SK-N-SH (cell line): ENCODE results near the gene LMF1. TPM values are rescaled to one million over a fixed set of nuclear protein-coding genes. Genes with fewer than 3 reads are reported as not detected.

Experiments used
- CTCF ChIA-PET: fragments of 300-600, 350-600 bp; formaldehyde crosslinking; extraction: SDS; loops from one replicate; lab custom pipeline; 2021; lab: Yijun Ruan, JAX
- POLR2A ChIA-PET: fragments of 350-600 bp; sonication (Branson Sonifier 250); formaldehyde crosslinking; extraction: SDS; loops from one replicate; lab custom pipeline; 2020; ENCODE audit warnings: antibody characterized with exemption, inconsistent platforms; lab: Yijun Ruan, JAX
- DNase-seq: peaks from one replicate; pipeline ENCODE4 v3.0.0; 2012
- H2AFZ ChIP-seq: fragments of 200-600 bp; sonication (generic); 2 replicates; pipeline ENCODE4 v1.8.1; 2016; ENCODE audit warnings: antibody characterized with exemption, mild to moderate bottlenecking, low read depth
- H3F3A ChIP-seq: fragments of 200-600 bp; sonication (generic); replicated peaks from 2 replicates; pipeline ENCODE3; 2016; ENCODE audit warnings: antibody characterized with exemption, mild to moderate bottlenecking; ENCODE audit not compliant: insufficient read depth
- H3K27ac ChIP-seq, 2 experiments: fragments of 200-500 bp in 1 of 2; fragments of 200-600 bp in 1 of 2; sonication (Bioruptor generic) in 1 of 2; sonication (generic), shearing (Covaris generic) in 1 of 2; 2 replicates each; pipeline versions ENCODE4 v1.5.1 to v1.6.1; 2014 to 2016; ENCODE audit warnings: low read depth in 2 of 2, inconsistent platforms in 1 of 2, low read length in 1 of 2, mild to moderate bottlenecking in 1 of 2, mixed read lengths in 1 of 2
- H3K27me3 ChIP-seq: fragments of 200-600 bp; sonication (generic), shearing (Covaris generic); 2 replicates; pipeline ENCODE4 v1.6.1; 2016; ENCODE audit warnings: mixed run types; ENCODE audit not compliant: insufficient read depth
- H3K36me3 ChIP-seq, 2 experiments: fragments of 200-500 bp in 1 of 2; fragments of 200-600 bp in 1 of 2; sonication (Bioruptor generic) in 1 of 2; sonication (generic) in 1 of 2; replicated peaks in 1 of 2; 2 replicates each; pipeline versions ENCODE3 to v1.5.1; 2014 to 2016; ENCODE audit warnings: low read length in 1 of 2, mild to moderate bottlenecking in 1 of 2; ENCODE audit not compliant: insufficient read depth in 2 of 2, control insufficient read depth in 1 of 2
- H3K4me1 ChIP-seq, 2 experiments: fragments of 200-500 bp in 1 of 2; fragments of 200-600 bp in 1 of 2; sonication (Bioruptor generic) in 1 of 2; sonication (generic), shearing (Covaris generic) in 1 of 2; 2 replicates each; pipeline versions ENCODE4 v1.5.1 to v1.6.1; 2014 to 2016; ENCODE audit warnings: low read depth in 1 of 2, low read length in 1 of 2, mixed run types in 1 of 2; ENCODE audit not compliant: insufficient read depth in 2 of 2, control insufficient read depth in 1 of 2
- H3K4me2 ChIP-seq: fragments of 200-600 bp; sonication (generic), shearing (Covaris generic); 2 replicates; pipeline ENCODE4 v1.6.1; 2017; ENCODE audit warnings: mixed run types
- H3K4me3 ChIP-seq, 2 experiments: fragments of 200-500 bp in 1 of 2; fragments of 200-600 bp in 1 of 2; sonication (Bioruptor generic) in 1 of 2; sonication (generic), shearing (Covaris generic) in 1 of 2; 2 replicates each; pipeline versions ENCODE4 v1.5.1 to v1.8.1; 2014 to 2016; ENCODE audit warnings: low read depth in 2 of 2, inconsistent platforms in 1 of 2, low read length in 1 of 2, mild to moderate bottlenecking in 1 of 2, mixed read lengths in 1 of 2, moderate library complexity in 1 of 2
- H3K79me2 ChIP-seq: fragments of 200-600 bp; sonication (generic); 2 replicates; pipeline ENCODE4 v1.8.1; 2017; ENCODE audit warnings: mild to moderate bottlenecking; ENCODE audit not compliant: insufficient read depth
- H3K9ac ChIP-seq: fragments of 200-600 bp; sonication (generic); 2 replicates; pipeline ENCODE4 v1.6.1; 2017; ENCODE audit warnings: mixed run types
- H3K9me2 ChIP-seq: fragments of 200-600 bp; sonication (generic); 2 replicates; pipeline ENCODE4 v1.6.1; 2017; ENCODE audit warnings: mixed run types
- H3K9me3 ChIP-seq: fragments of 200-600 bp; sonication (generic); 2 replicates; pipeline ENCODE4 v1.6.1; 2017; ENCODE audit warnings: mixed run types, mild to moderate bottlenecking, moderate library complexity
- H4K20me1 ChIP-seq: fragments of 200-600 bp; sonication (generic); 2 replicates; pipeline ENCODE4 v1.6.1; 2017; ENCODE audit warnings: mild to moderate bottlenecking, mixed run types; ENCODE audit not compliant: insufficient read depth
- CHD2 ChIP-seq: fragments of 150-350 bp; IDR thresholded peaks from 2 replicates; pipeline ENCODE4 v1.6.1; 2018; ENCODE audit warnings: low read length; ENCODE audit not compliant: partially characterized antibody
- ELF1 ChIP-seq: IDR thresholded peaks from 2 replicates; pipeline ENCODE4 v1.4.0; 2012
- EP300 ChIP-seq, 2 experiments: IDR thresholded peaks; 2 replicates each; pipeline versions ENCODE4 v1.4.0 to v1.6.1; 2012; ENCODE audit warnings: borderline replicate concordance in 1 of 2, low read depth in 1 of 2, low read length in 1 of 2
- FOXM1 ChIP-seq: IDR thresholded peaks from 2 replicates; pipeline ENCODE4 v1.4.0; 2012; ENCODE audit warnings: low read depth, mild to moderate bottlenecking
- JUND ChIP-seq: IDR thresholded peaks from 2 replicates; pipeline ENCODE4 v1.4.0; 2012
- POLR2AphosphoS5 ChIP-seq: IDR thresholded peaks from 2 replicates; pipeline ENCODE4 v1.6.1; 2012; ENCODE audit warnings: low read depth, low read length
- RAD21 ChIP-seq: IDR thresholded peaks from 2 replicates; pipeline ENCODE4 v1.6.1; 2012; ENCODE audit warnings: mild to moderate bottlenecking, low read length
- SIN3A ChIP-seq: IDR thresholded peaks from 2 replicates; pipeline ENCODE4 v1.6.1; 2012; ENCODE audit warnings: low read depth, mild to moderate bottlenecking, low read length, moderate library complexity, borderline replicate concordance
- TAF1 ChIP-seq: IDR thresholded peaks from 2 replicates; pipeline ENCODE4 v1.6.1; 2012; ENCODE audit warnings: low read depth, mild to moderate bottlenecking, low read length, moderate library complexity, borderline replicate concordance
- YY1 ChIP-seq: IDR thresholded peaks from 2 replicates; pipeline ENCODE4 v1.4.0; 2012; ENCODE audit warnings: low read depth, mild to moderate bottlenecking
- WGBS: methylation state at CpG from one replicate; pipeline ENCODE4 v1.1.6; 2017; ENCODE audit warnings: low lambda C conversion rate; 5-methylcytosine and 5-hydroxymethylcytosine counted together
- polyA plus RNA-seq, 3 experiments: library from polyadenylated mRNA; depleted of rRNA; stranded (reverse); fragments of >200 nt; gene quantifications; 2 replicates each; pipeline ENCODE4 v1.2.3, GENCODE V29; 2012
- TF ChIP-seq, protein P1 (sequence below): IDR thresholded peaks from 2 replicates; pipeline ENCODE4 v1.4.0; 2012; ENCODE audit warnings: low read depth, borderline replicate concordance
- TF ChIP-seq, protein P2 (sequence below): fragments of 150-350 bp; IDR thresholded peaks from 2 replicates; pipeline ENCODE4 v1.6.1; 2016; ENCODE audit warnings: mild to moderate bottlenecking, low read depth, low read length
- TF ChIP-seq, protein P3 (sequence below): IDR thresholded peaks from 2 replicates; pipeline ENCODE4; 2012
- TF ChIP-seq, protein P4 (sequence below): fragments of 150-350 bp; IDR thresholded peaks from 2 replicates; pipeline ENCODE4 v1.6.1; 2017; ENCODE audit warnings: antibody characterized with exemption, low read length, low read depth, borderline replicate concordance
- TF ChIP-seq, protein P5 (sequence below): fragments of 200-600 bp; sonication (generic); IDR thresholded peaks from 2 replicates; pipeline ENCODE4 v1.6.1; 2017; ENCODE audit warnings: antibody characterized with exemption, mild to moderate bottlenecking, moderate library complexity

LMF1 gene
- polyA plus RNA-seq, 1 of the 3 experiments (the other 2 are of a cell fraction), result 5.7 TPM

DNA sequence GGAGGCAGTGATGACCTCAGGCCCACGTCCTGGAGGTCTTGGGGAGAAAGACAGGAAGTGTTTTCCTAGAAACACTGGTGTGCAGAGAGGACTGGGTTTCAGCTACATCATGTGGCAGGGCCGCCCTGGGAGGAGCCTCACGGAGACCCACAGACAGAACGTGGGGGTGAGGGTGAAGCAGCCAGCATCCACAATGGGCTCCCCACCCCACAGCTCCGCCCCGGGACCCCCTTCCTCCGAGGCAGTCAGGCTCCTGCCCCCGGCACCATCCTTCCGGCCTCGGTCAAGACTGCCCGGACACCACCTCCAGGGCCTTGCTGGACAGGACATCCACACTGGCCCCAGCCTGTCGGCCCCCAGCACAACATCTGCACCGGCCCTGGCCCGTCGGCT is 51.1 kb downstream of the LMF1 start:
- Histone ChIP-seq H3K36me3 (no peaks in the 10 kb centered on the region), H3K4me1 (no peaks in the 10 kb centered on the region), H3F3A (no peaks in the 10 kb centered on the region), H3K27ac (no peak overlapping the region), H2AFZ (no peak overlapping the region), H3K4me2 (no peak overlapping the region), H3K4me3 (no peak overlapping the region), H3K9ac (no peak overlapping the region), H3K9me3 (no peaks in the 10 kb centered on the region), H3K79me2 (no peaks in the 10 kb centered on the region), H3K27me3 (no peaks in the 10 kb centered on the region), H3K9me2 (no peaks in the 10 kb centered on the region), H4K20me1 (no peaks in the 10 kb centered on the region)
- 78% methylated on average over 8 of the region's 15 CpGs for WGBS
- TF ChIP-seq, protein P1, sequence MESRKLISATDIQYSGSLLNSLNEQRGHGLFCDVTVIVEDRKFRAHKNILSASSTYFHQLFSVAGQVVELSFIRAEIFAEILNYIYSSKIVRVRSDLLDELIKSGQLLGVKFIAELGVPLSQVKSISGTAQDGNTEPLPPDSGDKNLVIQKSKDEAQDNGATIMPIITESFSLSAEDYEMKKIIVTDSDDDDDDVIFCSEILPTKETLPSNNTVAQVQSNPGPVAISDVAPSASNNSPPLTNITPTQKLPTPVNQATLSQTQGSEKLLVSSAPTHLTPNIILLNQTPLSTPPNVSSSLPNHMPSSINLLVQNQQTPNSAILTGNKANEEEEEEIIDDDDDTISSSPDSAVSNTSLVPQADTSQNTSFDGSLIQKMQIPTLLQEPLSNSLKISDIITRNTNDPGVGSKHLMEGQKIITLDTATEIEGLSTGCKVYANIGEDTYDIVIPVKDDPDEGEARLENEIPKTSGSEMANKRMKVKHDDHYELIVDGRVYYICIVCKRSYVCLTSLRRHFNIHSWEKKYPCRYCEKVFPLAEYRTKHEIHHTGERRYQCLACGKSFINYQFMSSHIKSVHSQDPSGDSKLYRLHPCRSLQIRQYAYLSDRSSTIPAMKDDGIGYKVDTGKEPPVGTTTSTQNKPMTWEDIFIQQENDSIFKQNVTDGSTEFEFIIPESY, result no peak
- TF ChIP-seq SIN3A (no peak), RAD21 (no peak), POLR2AphosphoS5 (no peak)
- TF ChIP-seq, protein P2, sequence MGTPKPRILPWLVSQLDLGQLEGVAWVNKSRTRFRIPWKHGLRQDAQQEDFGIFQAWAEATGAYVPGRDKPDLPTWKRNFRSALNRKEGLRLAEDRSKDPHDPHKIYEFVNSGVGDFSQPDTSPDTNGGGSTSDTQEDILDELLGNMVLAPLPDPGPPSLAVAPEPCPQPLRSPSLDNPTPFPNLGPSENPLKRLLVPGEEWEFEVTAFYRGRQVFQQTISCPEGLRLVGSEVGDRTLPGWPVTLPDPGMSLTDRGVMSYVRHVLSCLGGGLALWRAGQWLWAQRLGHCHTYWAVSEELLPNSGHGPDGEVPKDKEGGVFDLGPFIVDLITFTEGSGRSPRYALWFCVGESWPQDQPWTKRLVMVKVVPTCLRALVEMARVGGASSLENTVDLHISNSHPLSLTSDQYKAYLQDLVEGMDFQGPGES, result no peak
- DNase-seq, result no peak
- CTCF ChIA-PET, result interaction anchor here (1.7 kb wide), 1 partner anchor 46 kb away, joined by 4 read pairs; no protein-coding TSS in a partner anchor
- POLR2A ChIA-PET, result no interaction called here

DNA sequence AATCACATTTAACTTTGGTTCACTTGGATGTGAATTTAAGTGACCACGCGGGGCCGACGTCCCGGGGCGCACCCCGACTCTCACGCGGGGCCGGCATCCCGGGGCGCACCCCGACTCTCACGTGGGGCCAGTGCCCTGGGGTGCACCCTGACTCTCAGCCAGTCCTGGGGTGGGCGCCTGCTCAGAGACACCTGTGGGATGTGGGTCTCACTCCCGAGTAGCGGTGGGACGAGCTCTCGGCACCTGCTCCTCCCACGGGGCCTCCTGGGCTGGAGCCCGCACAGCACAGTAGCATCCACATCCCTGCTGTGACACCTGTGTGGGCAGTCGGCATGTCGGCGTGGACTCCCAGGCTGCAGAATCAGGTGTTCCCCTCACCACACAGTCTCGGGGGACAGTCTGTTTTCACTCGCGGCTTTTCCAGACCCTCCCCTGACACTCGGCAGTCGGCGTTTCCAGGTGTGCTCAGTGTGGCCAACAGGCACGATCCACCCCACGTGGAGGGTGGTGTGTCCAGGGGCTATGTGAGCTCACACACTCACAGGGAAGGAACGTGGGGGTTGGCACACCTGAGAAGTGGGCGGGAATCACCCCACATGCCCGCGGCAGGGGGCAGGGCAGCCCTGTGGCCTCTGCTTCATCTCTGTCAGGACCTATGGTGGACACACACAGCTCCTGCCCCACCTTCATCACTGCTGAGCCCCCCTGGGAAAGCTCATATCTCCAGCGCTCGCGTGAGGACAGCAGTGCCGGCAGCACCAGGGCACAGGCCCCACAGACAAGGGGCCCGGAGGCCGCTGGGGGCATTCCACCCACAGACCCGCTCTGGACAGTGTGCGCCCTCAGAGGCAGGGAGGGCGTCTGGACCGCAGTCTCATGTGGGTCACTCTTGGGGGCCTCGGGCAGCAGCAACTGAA is 51.8 kb downstream of the LMF1 start:
- Histone ChIP-seq H3K9ac (no peak overlapping the region), H3K36me3 (no peaks in the 10 kb centered on the region), H4K20me1 (no peaks in the 10 kb centered on the region), H3K27me3 (no peaks in the 10 kb centered on the region), H3K79me2 (no peaks in the 10 kb centered on the region), H3K4me1 (no peaks in the 10 kb centered on the region), H2AFZ (no peak overlapping the region), H3K27ac (no peak overlapping the region), H3K4me2 (no peak overlapping the region), H3K9me2 (no peaks in the 10 kb centered on the region), H3K9me3 (no peaks in the 10 kb centered on the region), H3F3A (no peaks in the 10 kb centered on the region), H3K4me3 (no peak overlapping the region)
- WGBS, result 91% methylated on average over 33 of the region's 47 CpGs
- POLR2A ChIA-PET, result no interaction called here
- no peak for DNase-seq
- CTCF ChIA-PET, result interaction anchor here (1.7 kb wide), 1 partner anchor 45 kb away, joined by 4 read pairs; no protein-coding TSS in a partner anchor
- no peak for TF ChIP-seq TAF1
- TF ChIP-seq CHD2, result no peak
- no peak for TF ChIP-seq YY1
- no peak for TF ChIP-seq EP300 (IDR thresholded peaks at IDR 0.05; ENCODE audit: borderline replicate concordance in 1 of 2, low read depth in 1 of 2, low read length in 1 of 2)
- TF ChIP-seq FOXM1, result no peak
- TF ChIP-seq, protein P1, result no peak
- TF ChIP-seq, protein P3, sequence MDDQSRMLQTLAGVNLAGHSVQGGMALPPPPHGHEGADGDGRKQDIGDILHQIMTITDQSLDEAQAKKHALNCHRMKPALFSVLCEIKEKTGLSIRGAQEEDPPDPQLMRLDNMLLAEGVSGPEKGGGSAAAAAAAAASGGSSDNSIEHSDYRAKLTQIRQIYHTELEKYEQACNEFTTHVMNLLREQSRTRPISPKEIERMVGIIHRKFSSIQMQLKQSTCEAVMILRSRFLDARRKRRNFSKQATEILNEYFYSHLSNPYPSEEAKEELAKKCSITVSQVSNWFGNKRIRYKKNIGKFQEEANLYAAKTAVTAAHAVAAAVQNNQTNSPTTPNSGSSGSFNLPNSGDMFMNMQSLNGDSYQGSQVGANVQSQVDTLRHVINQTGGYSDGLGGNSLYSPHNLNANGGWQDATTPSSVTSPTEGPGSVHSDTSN, result no peak
- TF ChIP-seq, protein P4, sequence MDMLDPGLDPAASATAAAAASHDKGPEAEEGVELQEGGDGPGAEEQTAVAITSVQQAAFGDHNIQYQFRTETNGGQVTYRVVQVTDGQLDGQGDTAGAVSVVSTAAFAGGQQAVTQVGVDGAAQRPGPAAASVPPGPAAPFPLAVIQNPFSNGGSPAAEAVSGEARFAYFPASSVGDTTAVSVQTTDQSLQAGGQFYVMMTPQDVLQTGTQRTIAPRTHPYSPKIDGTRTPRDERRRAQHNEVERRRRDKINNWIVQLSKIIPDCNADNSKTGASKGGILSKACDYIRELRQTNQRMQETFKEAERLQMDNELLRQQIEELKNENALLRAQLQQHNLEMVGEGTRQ, result no peak
- TF ChIP-seq JUND, result no peak
- TF ChIP-seq ELF1, result no peak
- TF ChIP-seq, protein P5, sequence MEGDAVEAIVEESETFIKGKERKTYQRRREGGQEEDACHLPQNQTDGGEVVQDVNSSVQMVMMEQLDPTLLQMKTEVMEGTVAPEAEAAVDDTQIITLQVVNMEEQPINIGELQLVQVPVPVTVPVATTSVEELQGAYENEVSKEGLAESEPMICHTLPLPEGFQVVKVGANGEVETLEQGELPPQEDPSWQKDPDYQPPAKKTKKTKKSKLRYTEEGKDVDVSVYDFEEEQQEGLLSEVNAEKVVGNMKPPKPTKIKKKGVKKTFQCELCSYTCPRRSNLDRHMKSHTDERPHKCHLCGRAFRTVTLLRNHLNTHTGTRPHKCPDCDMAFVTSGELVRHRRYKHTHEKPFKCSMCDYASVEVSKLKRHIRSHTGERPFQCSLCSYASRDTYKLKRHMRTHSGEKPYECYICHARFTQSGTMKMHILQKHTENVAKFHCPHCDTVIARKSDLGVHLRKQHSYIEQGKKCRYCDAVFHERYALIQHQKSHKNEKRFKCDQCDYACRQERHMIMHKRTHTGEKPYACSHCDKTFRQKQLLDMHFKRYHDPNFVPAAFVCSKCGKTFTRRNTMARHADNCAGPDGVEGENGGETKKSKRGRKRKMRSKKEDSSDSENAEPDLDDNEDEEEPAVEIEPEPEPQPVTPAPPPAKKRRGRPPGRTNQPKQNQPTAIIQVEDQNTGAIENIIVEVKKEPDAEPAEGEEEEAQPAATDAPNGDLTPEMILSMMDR, result no peak
- TF ChIP-seq SIN3A, result no peak
- no peak for TF ChIP-seq POLR2AphosphoS5
